Activated naive CD4-positive, alpha-beta T cell (primary cell): Measurements from ENCODE around the gene MGMT.

ENCODE experiments used
- DNase-seq, 4 experiments: peaks; one replicate each; lab custom pipeline; 2025; lab: John Stamatoyannopoulos, UW

The MGMT gene

DNA sequence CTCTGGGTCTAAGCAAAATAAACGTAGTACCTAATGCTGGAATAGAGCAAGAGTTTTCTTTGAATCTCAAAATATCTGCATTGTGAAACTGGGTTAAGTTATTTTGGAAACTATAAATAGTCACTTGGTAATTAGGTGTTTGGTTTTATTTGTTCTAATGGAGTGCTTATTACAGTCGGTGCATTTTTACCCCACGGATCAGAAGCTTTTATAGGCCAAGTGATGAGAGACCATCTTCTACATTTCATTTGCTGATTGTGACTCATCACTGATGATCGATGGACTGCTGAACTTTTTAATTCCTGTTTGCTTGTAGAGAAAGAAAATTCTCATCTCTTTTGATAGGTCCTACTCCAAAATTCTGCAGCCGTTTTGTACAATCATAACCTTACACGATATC lies 28.2 kb downstream of the MGMT start:
- DNase-seq: no peak

DNA sequence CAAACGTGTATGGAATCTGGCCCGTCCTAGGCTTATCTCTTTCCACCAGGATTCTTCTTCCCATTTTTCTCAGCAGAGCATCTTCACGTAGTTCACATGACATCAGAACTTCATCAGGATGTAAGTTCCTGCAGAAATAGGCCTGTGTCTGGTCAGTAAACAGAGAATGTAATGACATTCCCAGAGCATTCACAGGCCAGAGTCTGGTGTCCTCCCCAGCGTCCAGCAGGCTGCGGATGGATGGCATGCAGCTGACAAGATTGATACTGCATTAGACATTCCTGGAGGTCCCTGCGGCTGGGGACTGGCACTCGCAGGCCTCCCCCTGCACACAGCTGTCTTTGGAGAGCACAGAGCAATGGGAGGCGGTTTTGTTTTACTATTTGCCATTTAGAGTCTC lies 28.7 kb downstream of the MGMT start:
- no peak for DNase-seq

DNA sequence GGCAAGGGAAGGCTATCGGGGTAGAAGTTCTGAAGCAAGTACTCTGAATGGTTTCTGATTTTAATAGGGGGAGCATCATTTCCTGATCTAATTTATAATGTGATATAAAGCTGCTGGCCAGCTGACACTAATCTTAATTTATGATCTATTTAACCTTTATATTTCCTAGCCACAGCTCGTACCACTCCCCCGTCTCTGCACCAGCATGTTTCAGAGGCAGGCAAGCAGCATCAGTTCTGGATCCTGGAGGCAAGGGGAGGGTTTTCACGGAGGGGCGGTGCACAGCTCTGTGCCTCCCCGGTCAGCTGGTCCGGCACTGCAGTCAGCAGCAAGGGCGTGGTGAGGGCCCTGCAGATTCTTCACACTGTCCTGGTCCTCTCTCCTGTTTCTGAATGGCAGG lies 30.0 kb downstream of the MGMT start:
- no peak for DNase-seq

DNA sequence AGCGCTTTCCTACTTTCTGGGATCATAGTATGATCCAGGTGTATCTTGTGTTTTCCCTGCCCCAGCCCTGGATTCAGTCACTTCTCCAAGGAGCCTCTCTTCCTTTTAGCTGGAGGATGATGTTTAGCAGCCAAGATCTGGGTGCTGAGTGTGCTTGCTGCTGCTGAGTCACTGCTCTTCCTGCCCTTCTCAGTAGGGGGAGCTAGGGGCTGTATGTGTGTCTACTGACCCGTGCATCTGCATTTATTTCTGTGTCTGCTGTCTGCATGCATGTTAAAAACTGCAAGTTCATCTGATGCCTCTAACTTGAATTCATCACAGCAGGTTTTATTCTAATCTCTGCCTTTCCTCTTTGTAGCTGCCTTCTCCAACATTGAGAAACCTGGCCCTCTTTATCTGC lies 31.6 kb downstream of the MGMT start:
- DNase-seq: no peak

- no peak for DNase-seq
These were observed 33.7 kb downstream of the MGMT start for GRCh38 chr10:129500617-129501339.

- DNase-seq: no peak
These were observed 34.8 kb downstream of the MGMT start for GRCh38 chr10:129501652-129502436.

DNA sequence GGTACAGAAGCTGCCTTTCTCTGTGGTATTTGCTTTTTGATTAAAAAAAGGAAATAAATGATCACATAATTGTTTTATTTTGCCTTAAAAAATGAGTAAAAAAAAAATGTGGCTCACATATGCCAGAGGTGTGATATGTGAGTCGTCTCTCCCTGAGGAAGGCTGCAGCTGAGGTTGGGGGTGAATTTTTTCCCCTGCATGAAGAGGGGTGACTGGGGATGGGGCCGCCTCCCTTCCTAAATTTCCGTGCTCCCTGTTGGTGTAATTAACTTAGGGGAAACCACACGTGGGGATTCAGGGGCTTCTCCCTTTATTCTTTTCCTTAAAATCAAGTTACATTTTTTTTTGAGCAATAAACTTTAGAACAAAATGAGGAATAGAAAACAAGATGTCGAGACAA lies 35.4 kb downstream of the MGMT start:
- no peak for DNase-seq

DNA sequence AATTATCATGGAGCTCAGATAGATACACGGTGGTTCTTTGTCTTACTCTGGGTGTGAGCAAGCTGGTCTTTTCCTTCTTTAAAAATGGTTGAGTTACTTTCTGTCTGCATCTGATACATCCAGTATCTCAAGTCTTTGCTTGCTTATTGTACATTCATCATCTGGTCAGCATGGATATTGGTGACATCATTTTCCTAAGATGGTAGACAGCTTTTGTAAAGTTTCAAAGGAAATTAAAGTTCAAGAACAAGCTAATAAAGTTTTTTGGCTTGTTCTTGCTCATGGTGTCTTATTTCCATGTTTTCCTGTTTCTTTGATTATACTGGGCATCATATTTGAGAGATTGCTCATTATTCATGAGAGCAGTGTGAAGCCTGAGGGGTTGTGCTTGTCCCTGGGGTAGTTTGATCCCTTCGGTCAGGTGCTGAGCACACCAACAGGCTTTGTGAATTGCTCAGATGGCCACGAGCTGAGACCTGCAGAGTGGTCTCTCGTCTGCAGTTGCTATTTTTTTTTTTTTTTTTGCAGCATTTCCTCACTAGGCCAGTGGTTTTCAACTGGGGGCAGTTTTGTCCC lies 38.5 kb downstream of the MGMT start:
- DNase-seq: no peak

DNA sequence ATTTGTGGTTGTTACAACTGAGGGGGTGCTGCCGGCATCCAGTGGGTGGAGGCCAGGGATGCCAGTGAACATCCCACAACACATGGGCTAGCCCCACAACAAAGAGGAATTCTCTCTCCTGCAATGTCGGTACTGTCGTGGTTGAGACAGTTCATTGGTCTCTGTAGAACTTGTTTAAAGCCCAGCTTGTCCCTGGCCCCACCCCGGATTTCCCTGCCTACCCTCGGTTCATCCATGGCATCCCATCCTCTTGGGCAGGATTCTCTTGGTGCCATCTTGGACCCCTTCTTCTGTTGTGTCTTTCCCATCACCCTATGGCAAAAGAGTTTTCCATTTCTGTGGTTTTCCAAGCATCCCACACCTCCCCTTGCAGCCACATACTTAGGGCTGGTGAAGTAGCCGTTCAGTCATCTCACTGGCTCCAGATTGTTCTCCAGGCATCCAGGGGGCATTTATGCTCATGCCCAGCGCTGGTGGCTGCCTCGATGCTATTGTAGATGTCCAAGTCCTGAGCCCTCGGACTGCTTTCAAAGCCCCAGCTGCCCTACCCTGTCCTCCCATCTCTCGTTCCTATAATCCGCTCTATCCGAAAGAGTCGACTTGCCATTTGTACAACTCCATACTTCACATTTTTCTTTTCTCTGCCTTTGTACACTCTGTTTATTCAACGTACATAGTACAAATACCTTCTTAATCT lies 39.2 kb downstream of the MGMT start:
- no peak for DNase-seq

DNA sequence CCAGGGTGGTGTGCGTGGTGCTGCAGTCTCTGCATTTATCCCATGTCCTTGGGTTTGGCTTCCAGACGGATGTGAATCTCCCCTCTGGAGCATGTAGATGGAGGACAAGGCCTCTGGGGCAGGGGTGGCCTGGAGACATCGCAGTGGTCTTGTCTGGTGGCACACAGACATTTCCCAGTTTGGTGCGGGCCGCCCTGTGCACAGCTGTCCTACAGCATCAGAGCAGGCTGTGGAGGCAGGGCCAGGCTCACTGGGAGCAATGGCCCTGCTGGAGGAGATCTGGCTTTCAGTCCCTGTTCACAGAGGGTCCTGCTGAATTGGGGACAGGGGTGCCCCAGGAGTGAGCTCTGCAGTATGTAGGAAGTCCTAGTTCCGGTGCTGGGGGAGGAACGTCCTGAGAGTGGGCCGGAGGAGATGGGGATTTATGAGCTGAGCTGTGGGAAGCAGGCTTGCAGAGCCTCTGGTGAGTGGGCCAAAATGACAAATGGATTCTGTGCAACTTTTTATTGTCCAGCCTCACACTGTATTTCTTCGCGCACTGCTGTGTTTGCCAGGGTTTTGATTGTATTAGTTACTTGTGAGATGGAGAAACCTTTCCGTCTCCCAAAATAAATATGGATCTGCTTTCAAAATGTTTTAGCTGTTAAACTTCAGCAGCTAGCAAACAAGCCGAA lies 40.3 kb downstream of the MGMT start:
- no peak for DNase-seq

- DNase-seq: no peak
These were observed 42.1 kb downstream of the MGMT start for GRCh38 chr10:129509155-129509554.

GRCh38 chr10:129509835-129510234 lies 42.8 kb downstream of the MGMT start:
- no peak for DNase-seq

- no peak for DNase-seq
These were observed 44.0 kb downstream of the MGMT start for GRCh38 chr10:129511086-129511485.

DNA sequence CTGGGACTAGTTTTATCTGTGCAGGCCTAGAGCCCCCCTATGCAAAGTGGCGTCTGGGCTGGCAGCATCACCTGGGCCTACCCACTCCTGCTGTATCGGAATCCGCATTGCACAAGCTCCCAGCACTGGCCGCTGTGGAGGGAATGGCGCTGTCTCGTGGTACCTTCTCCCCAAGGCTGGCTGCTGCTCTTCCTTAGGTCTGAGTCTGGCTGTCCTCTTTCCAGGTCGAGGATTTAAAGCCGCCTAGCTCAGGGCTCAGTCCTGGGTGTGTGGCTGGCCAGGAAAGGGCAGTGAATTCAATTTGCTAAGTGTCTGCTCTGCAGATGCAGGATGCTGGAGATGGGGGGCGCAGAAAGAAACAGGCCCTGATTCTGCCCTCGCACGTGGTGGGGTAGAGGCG lies 44.7 kb downstream of the MGMT start:
- DNase-seq: no peak

GRCh38 chr10:129513312-129513711 lies 46.3 kb downstream of the MGMT start:
- DNase-seq: no peak

- no peak for DNase-seq
These were observed 47.8 kb downstream of the MGMT start for GRCh38 chr10:129514568-129515451.

GRCh38 chr10:129516846-129517679 lies 50.0 kb downstream of the MGMT start:
- no peak for DNase-seq

DNA sequence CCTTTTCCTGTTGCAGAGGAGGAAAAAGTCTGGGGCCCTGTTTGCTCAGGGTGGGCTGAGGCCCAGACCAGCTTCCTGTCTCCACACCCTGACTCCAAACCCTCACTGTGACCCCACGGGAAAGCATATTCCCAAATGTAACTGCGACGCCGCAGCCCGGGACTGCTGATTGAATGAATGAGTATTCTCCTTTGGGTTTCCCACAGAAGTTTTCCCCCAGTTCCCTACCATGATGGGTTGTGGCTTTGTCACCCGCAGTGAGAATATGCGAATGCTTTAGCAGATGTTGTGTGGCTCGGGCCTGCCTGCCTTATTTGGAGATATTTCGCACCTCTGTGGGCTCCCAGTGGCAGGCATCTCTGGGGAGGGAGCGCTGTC lies 50.6 kb downstream of the MGMT start:
- DNase-seq: no peak

- no peak for DNase-seq
These were observed 51.8 kb downstream of the MGMT start for GRCh38 chr10:129518793-129519192.

GRCh38 chr10:129520440-129521080 lies 53.5 kb downstream of the MGMT start:
- DNase-seq: no peak
